Measurements from ENCODE around the gene GSTA5. TPM values are rescaled to one million over a fixed set of nuclear protein-coding genes. Genes with fewer than 3 reads are reported as not detected.
A peak's percentile ranks its signal among the peaks of the same experiment; 100 is the strongest.
"Not testable (repeated sequence)": the region's sequence is repeated elsewhere in the genome, so short reads cannot be mapped to it uniquely, and the experiment has no call there.

GSTA5 gene
- total RNA-seq, 3 donors from 2014 or later (not counting 1 experiment from before 2014, with no cell fraction given): not detected

- no peaks in the 10 kb centered on the region for H3K9me3 ChIP-seq (ENCODE audit: control insufficient read depth, insufficient read depth, low read length)
- TF ChIP-seq CTCF (IDR thresholded peaks at IDR 0.05): no peak
- Mint-ChIP-seq H3K27me3 (ENCODE audit: low read depth in 2 of 2) (peaks cover 12 to 36% of the 10 kb centered on the region in 2 donors), H3K4me3 (no peak overlapping the region), H3K4me1 (peaks cover 0 to 8% of the 10 kb centered on the region in 2 donors), H3K36me3 (no peaks in the 10 kb centered on the region), H3K27ac (no peak overlapping the region), H3K9me3 (no peaks in the 10 kb centered on the region)
- no peaks in the 10 kb centered on the region for H3K27me3 ChIP-seq (ENCODE audit: control insufficient read depth, insufficient read depth, low read length)
- 0% methylated on average over 1 of the region's 1 CpG for WGBS (ENCODE audit: insufficient coverage)
- ATAC-seq (peak in 1 of 3 donors; percentile 17), DNase-seq (no peak)
- H3K4me1 ChIP-seq (ENCODE audit: control insufficient read depth, insufficient read depth, low read length): no peaks in the 10 kb centered on the region
- intact Hi-C loops (cut with micrococcal nuclease): no loop called here
- no peak overlapping the region for H3K27ac ChIP-seq (ENCODE audit: low read length)
- H3K4me3 ChIP-seq (ENCODE audit: low read length): no peak overlapping the region
- no peaks in the 10 kb centered on the region for H3K36me3 ChIP-seq (ENCODE audit: control insufficient read depth, insufficient read depth, low read length)
These were observed 49.8 kb downstream of the GSTA5 start for GRCh38 chr6:52790861-52791260.

DNA sequence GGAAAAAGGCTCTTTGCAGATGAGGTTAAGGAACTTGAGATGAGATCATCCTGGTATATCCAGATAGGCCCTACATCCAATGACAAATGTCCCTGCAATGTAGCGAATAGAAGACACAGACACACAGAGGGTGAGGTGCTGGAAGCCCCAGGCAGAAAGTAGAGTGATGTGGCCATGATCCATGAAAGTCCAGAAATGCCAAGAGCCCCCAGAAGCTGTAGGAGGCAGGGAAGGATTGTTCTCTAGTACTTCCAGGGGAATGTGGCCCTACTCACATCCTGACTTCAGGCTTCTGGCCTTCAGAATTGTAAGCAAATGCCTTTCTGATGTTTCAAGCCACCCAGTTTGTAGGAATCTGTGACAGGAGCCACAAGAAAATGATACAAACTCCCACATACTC lies 51.0 kb downstream of the GSTA5 start:
- ATAC-seq; H3K27ac Mint-ChIP-seq; H3K9me3 Mint-ChIP-seq; H3K4me3 ChIP-seq (ENCODE audit: low read length); H3K27ac ChIP-seq (ENCODE audit: low read length); H3K4me1 ChIP-seq (ENCODE audit: control insufficient read depth, insufficient read depth, low read length); H3K27me3 ChIP-seq (ENCODE audit: control insufficient read depth, insufficient read depth, low read length); H3K36me3 Mint-ChIP-seq; H3K4me1 Mint-ChIP-seq; H3K9me3 ChIP-seq (ENCODE audit: control insufficient read depth, insufficient read depth, low read length); H3K36me3 ChIP-seq (ENCODE audit: control insufficient read depth, insufficient read depth, low read length); H3K4me3 Mint-ChIP-seq; DNase-seq; intact Hi-C loops (cut with micrococcal nuclease): not testable (repeated sequence)
- H3K27me3 Mint-ChIP-seq (ENCODE audit: low read depth in 2 of 2): peaks cover 12 to 32% of the 10 kb centered on the region in 2 donors
- 89% methylated on average over 1 of the region's 1 CpG for WGBS (ENCODE audit: insufficient coverage)

DNA sequence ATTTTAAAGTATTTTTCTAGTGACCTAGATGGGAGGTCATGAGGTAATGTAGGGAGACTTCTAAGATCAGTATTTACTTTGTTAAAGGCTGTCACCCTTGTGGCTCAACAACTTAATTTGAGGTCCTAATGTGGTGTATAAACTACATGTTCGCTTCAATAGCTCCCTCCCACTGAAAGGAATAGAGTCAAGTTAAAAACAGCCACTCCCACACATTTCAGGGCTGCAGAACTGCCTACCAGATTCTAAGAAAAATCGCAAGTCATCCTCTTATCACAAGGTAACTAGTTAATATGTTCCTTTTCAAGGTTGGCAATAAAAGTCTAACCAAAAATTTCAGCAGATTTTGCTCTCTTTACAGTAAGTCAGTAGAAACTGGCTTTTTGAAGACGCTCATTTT lies 52.1 kb downstream of the GSTA5 start:
- TF ChIP-seq CTCF (IDR thresholded peaks at IDR 0.05): no peak
- DNase-seq: no peak
- no peak overlapping the region for H3K27ac Mint-ChIP-seq

GRCh38 chr6:52787917-52788316 lies 52.7 kb downstream of the GSTA5 start:
- peak overlapping the region in 1 of 2 donors; percentile 63 for H3K27ac Mint-ChIP-seq
- Histone ChIP-seq H3K36me3 (ENCODE audit: control insufficient read depth, insufficient read depth, low read length) (no peaks in the 10 kb centered on the region), H3K27ac (ENCODE audit: low read length) (no peak overlapping the region), H3K27me3 (ENCODE audit: control insufficient read depth, insufficient read depth, low read length) (no peaks in the 10 kb centered on the region), H3K4me3 (ENCODE audit: low read length) (no peak overlapping the region), H3K4me1 (ENCODE audit: control insufficient read depth, insufficient read depth, low read length) (no peaks in the 10 kb centered on the region), H3K9me3 (ENCODE audit: control insufficient read depth, insufficient read depth, low read length) (no peaks in the 10 kb centered on the region)
- WGBS (ENCODE audit: insufficient coverage): 92% methylated on average over 2 of the region's 3 CpGs
- peaks cover 0 to 8% of the 10 kb centered on the region in 2 donors for H3K4me1 Mint-ChIP-seq
- H3K9me3 Mint-ChIP-seq: no peaks in the 10 kb centered on the region
- TF ChIP-seq CTCF (IDR thresholded peaks at IDR 0.05): no peak
- intact Hi-C loops (cut with micrococcal nuclease): no loop called here
- H3K27me3 Mint-ChIP-seq (ENCODE audit: low read depth in 2 of 2): peaks cover 7 to 33% of the 10 kb centered on the region in 2 donors
- no peak for DNase-seq
- no peak for ATAC-seq
- no peaks in the 10 kb centered on the region for H3K36me3 Mint-ChIP-seq
- H3K4me3 Mint-ChIP-seq: no peak overlapping the region

More for the DNA sequence above, 52.1 kb downstream of the GSTA5 start:
- no peak for ATAC-seq
- intact Hi-C loops (cut with micrococcal nuclease): no loop called here
- no peaks in the 10 kb centered on the region for H3K4me1 ChIP-seq (ENCODE audit: control insufficient read depth, insufficient read depth, low read length)
- Mint-ChIP-seq H3K36me3 (no peaks in the 10 kb centered on the region), H3K4me1 (peaks cover 0 to 8% of the 10 kb centered on the region in 2 donors), H3K9me3 (no peaks in the 10 kb centered on the region), H3K27me3 (ENCODE audit: low read depth in 2 of 2) (peaks cover 12 to 35% of the 10 kb centered on the region in 2 donors), H3K4me3 (no peak overlapping the region)
- H3K4me3 ChIP-seq (ENCODE audit: low read length): no peak overlapping the region
- H3K9me3 ChIP-seq (ENCODE audit: control insufficient read depth, insufficient read depth, low read length): no peaks in the 10 kb centered on the region
- WGBS (ENCODE audit: insufficient coverage): 60% methylated on average over 2 of the region's 3 CpGs
- H3K27me3 ChIP-seq (ENCODE audit: control insufficient read depth, insufficient read depth, low read length): no peaks in the 10 kb centered on the region
- H3K36me3 ChIP-seq (ENCODE audit: control insufficient read depth, insufficient read depth, low read length): no peaks in the 10 kb centered on the region
- no peak overlapping the region for H3K27ac ChIP-seq (ENCODE audit: low read length)

All from natural killer cell (primary cell).